ENCODE data around the gene AGTPBP1.

AGTPBP1 gene

DNA sequence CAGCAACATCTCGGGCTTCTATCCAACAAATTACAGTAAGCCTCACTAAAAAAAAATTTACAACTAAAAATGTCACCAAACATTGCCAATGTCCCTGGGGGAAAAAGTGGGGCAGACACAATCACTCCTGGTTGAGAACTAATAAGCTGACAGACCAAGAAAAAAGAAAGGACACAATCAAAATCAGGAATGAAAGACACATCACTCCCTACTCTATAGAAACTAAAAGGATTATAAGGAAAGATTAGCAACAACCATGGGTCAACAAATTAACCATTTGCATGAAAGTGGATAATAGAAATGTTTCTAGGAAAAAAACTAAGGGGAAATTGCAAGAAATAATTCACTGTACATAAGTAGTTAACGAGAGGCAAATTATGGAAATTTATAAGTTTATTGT, 53.4 kb downstream of the AGTPBP1 start:
- Histone ChIP-seq H3K4me3 (replicated peaks; ENCODE audit: insufficient read depth, low read length) (no peak overlapping the region), H3K27me3 (ENCODE audit: insufficient read depth, poor library complexity, severe bottlenecking) (no peaks in the 10 kb centered on the region), H3K27ac (replicated peaks) (no peak overlapping the region)
- TF ChIP-seq POLR2AphosphoS5 (IDR thresholded peaks at IDR 0.05; ENCODE audit: low read depth) (no peak), GABPA (IDR thresholded peaks at IDR 0.05; ENCODE audit: low read depth) (no peak), SPI1 (IDR thresholded peaks at IDR 0.05; ENCODE audit: borderline replicate concordance, low read depth) (no peak)
- TF ChIP-seq, protein P1, sequence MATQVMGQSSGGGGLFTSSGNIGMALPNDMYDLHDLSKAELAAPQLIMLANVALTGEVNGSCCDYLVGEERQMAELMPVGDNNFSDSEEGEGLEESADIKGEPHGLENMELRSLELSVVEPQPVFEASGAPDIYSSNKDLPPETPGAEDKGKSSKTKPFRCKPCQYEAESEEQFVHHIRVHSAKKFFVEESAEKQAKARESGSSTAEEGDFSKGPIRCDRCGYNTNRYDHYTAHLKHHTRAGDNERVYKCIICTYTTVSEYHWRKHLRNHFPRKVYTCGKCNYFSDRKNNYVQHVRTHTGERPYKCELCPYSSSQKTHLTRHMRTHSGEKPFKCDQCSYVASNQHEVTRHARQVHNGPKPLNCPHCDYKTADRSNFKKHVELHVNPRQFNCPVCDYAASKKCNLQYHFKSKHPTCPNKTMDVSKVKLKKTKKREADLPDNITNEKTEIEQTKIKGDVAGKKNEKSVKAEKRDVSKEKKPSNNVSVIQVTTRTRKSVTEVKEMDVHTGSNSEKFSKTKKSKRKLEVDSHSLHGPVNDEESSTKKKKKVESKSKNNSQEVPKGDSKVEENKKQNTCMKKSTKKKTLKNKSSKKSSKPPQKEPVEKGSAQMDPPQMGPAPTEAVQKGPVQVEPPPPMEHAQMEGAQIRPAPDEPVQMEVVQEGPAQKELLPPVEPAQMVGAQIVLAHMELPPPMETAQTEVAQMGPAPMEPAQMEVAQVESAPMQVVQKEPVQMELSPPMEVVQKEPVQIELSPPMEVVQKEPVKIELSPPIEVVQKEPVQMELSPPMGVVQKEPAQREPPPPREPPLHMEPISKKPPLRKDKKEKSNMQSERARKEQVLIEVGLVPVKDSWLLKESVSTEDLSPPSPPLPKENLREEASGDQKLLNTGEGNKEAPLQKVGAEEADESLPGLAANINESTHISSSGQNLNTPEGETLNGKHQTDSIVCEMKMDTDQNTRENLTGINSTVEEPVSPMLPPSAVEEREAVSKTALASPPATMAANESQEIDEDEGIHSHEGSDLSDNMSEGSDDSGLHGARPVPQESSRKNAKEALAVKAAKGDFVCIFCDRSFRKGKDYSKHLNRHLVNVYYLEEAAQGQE (IDR thresholded peaks at IDR 0.05; ENCODE audit: insufficient replicate concordance, low read depth): no peak
- TF ChIP-seq, protein P2, sequence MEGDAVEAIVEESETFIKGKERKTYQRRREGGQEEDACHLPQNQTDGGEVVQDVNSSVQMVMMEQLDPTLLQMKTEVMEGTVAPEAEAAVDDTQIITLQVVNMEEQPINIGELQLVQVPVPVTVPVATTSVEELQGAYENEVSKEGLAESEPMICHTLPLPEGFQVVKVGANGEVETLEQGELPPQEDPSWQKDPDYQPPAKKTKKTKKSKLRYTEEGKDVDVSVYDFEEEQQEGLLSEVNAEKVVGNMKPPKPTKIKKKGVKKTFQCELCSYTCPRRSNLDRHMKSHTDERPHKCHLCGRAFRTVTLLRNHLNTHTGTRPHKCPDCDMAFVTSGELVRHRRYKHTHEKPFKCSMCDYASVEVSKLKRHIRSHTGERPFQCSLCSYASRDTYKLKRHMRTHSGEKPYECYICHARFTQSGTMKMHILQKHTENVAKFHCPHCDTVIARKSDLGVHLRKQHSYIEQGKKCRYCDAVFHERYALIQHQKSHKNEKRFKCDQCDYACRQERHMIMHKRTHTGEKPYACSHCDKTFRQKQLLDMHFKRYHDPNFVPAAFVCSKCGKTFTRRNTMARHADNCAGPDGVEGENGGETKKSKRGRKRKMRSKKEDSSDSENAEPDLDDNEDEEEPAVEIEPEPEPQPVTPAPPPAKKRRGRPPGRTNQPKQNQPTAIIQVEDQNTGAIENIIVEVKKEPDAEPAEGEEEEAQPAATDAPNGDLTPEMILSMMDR (IDR thresholded peaks at IDR 0.05; ENCODE audit: insufficient read depth, low read length): no peak
- DNase-seq (ENCODE audit: low read depth in 1 of 2, low spot score in 1 of 2): no peak

DNA sequence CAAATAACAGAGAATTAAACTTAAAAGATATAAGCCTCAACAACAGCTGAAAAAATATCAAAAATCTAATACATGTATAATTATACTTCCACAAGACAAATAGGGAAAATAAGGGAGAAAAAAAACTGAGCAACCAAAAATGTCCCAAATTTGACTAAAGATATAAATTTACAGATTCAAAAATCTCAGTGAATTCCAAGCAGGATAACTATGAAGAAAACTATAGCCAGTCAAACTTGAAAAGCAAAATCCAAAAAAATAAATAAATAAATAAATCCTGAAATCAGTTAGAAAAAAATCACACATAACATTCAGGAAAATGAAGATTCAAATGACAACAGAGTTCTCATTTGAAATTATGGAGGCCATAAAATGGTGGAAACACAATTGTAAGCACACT, 56.7 kb downstream of the AGTPBP1 start:
- Histone ChIP-seq H3K27ac (replicated peaks) (no peak overlapping the region), H3K27me3 (ENCODE audit: insufficient read depth, poor library complexity, severe bottlenecking) (no peaks in the 10 kb centered on the region), H3K4me3 (replicated peaks; ENCODE audit: insufficient read depth, low read length) (no peak overlapping the region)
- no peak for TF ChIP-seq GABPA (IDR thresholded peaks at IDR 0.05; ENCODE audit: low read depth)
- TF ChIP-seq, protein P1 (IDR thresholded peaks at IDR 0.05; ENCODE audit: insufficient replicate concordance, low read depth): no peak
- TF ChIP-seq POLR2AphosphoS5 (IDR thresholded peaks at IDR 0.05; ENCODE audit: low read depth): no peak
- TF ChIP-seq, protein P2 (IDR thresholded peaks at IDR 0.05; ENCODE audit: insufficient read depth, low read length): no peak
- no peak for TF ChIP-seq SPI1 (IDR thresholded peaks at IDR 0.05; ENCODE audit: borderline replicate concordance, low read depth)
- no peak for DNase-seq (ENCODE audit: low read depth in 1 of 2, low spot score in 1 of 2)

DNA sequence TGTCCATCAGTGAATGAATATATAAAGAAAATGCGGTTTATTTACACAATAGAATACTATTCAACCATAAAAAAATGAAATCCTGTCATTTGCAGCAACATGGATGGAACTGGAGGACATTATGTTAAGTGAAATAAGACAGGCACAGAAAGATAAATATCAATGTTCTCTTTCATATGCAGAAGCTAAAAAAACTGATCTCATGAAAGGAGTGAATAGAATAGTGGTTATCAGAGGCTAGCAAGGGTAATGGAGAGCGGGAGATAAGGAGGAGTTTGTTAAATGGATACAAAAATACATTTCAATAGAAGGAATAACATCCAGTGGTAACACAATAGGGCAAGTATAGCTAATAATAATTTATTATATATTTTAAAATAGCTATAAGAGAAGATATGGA, 65.0 kb downstream of the AGTPBP1 start:
- H3K27ac ChIP-seq (replicated peaks): no peak overlapping the region
- TF ChIP-seq GABPA (IDR thresholded peaks at IDR 0.05; ENCODE audit: low read depth) (no peak), POLR2AphosphoS5 (IDR thresholded peaks at IDR 0.05; ENCODE audit: low read depth) (no peak), SPI1 (IDR thresholded peaks at IDR 0.05; ENCODE audit: borderline replicate concordance, low read depth) (no peak)
- TF ChIP-seq, protein P2 (IDR thresholded peaks at IDR 0.05; ENCODE audit: insufficient read depth, low read length): no peak
- TF ChIP-seq, protein P1 (IDR thresholded peaks at IDR 0.05; ENCODE audit: insufficient replicate concordance, low read depth): no peak

More for the DNA sequence above, 65.0 kb downstream of the AGTPBP1 start:
- Histone ChIP-seq H3K4me3 (replicated peaks; ENCODE audit: insufficient read depth, low read length) (no peak overlapping the region), H3K27me3 (ENCODE audit: insufficient read depth, poor library complexity, severe bottlenecking) (no peaks in the 10 kb centered on the region)
- no peak for DNase-seq (ENCODE audit: low read depth in 1 of 2, low spot score in 1 of 2)

All from HL-60 (cell line).